ENCODE measurements around the gene GCNA. TPM values are rescaled to one million over a fixed set of nuclear protein-coding genes. Genes with fewer than 3 reads are reported as not detected.

GCNA gene
- total RNA-seq, 1 experiment from 2014 or later = 3.8 TPM

- ChIA-PET CTCF (no interaction called here), POLR2A (no interaction called here)
- intact Hi-C loops (cut with micrococcal nuclease) = no loop called here
- no peak for TF ChIP-seq CTCF (IDR thresholded peaks at IDR 0.05; ENCODE audit: unreplicated experiment)
- Mint-ChIP-seq H3K4me3 (ENCODE audit: unreplicated experiment) (no peak overlapping the region), H3K27ac (ENCODE audit: low read depth, unreplicated experiment) (no peak overlapping the region), H3K4me1 (ENCODE audit: insufficient read depth, unreplicated experiment) (no peaks in the 10 kb centered on the region), H3K27me3 (ENCODE audit: insufficient read depth, unreplicated experiment) (peaks cover 27% of the 10 kb centered on the region), H3K9me3 (ENCODE audit: unreplicated experiment) (no peaks in the 10 kb centered on the region), H3K36me3 (ENCODE audit: insufficient read depth, unreplicated experiment) (no peaks in the 10 kb centered on the region)
- BruUV-seq (replicated peaks) = no TSS peak
- DNase-seq (ENCODE audit: unreplicated experiment) = peak; percentile 12
Measured at GRCh38 chrX:71626576-71626975, 48.3 kb downstream of the GCNA start.

DNA sequence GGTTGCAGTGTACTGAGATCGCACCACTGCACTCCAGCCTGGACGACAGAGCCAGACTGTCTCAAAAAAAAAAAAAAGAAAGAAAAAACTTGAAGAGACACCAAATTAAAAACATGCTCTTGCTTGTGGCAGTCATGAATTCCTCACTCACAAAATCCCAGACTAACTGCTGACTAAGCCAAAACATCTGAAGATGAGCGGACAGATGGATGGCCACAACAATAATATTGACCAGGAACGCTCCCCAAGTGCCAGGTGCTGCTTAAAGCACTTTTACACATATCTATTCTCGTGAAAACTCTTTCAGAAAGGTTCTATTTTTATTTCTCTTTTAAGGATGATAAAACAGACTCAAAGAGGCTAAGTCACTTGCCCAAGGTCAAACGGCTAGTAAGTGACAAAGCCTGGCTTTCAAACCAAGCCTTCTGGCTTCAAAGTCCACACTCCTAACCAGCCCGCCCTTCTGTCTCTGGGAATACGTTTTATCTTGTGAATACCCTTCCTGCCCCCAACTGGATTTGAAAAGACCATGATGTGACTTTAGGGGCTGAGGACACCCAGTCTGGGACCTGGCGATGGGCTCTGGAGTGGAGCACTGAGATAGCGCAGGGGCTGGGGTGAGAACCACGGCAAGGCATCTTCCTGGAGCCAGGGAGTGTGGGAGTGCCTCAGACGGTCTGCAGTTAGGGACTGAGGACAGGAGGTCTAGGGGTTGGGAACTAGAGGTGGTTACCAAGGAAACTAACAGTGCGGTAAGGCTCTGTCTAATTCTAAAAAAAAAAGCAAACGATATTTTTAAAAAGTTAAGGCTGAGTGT, 49.6 kb downstream of the GCNA start:
- H3K36me3 Mint-ChIP-seq (ENCODE audit: insufficient read depth, unreplicated experiment) = no peaks in the 10 kb centered on the region
- H3K27ac Mint-ChIP-seq (ENCODE audit: low read depth, unreplicated experiment) = no peak overlapping the region
- intact Hi-C loops (cut with micrococcal nuclease) = no loop called here
- no peaks in the 10 kb centered on the region for H3K9me3 Mint-ChIP-seq (ENCODE audit: unreplicated experiment)
- no peak for TF ChIP-seq CTCF (IDR thresholded peaks at IDR 0.05; ENCODE audit: unreplicated experiment)
- DNase-seq (ENCODE audit: unreplicated experiment) = no peak
- H3K4me1 Mint-ChIP-seq (ENCODE audit: insufficient read depth, unreplicated experiment) = no peaks in the 10 kb centered on the region
- no peak overlapping the region for H3K4me3 Mint-ChIP-seq (ENCODE audit: unreplicated experiment)
- ChIA-PET POLR2A (no interaction called here), CTCF (no interaction called here)
- no TSS peak for BruUV-seq (replicated peaks)
- peaks cover 37% of the 10 kb centered on the region for H3K27me3 Mint-ChIP-seq (ENCODE audit: insufficient read depth, unreplicated experiment)

GRCh38 chrX:71629467-71629866, 51.2 kb downstream of the GCNA start:
- intact Hi-C loops (cut with micrococcal nuclease) = no loop called here

More at GRCh38 chrX:71629467-71629866, 51.2 kb downstream of the GCNA start:
- Mint-ChIP-seq H3K27me3 (ENCODE audit: insufficient read depth, unreplicated experiment) (peaks cover 45% of the 10 kb centered on the region), H3K27ac (ENCODE audit: low read depth, unreplicated experiment) (no peak overlapping the region), H3K4me1 (ENCODE audit: insufficient read depth, unreplicated experiment) (no peaks in the 10 kb centered on the region), H3K4me3 (ENCODE audit: unreplicated experiment) (no peak overlapping the region), H3K9me3 (ENCODE audit: unreplicated experiment) (no peaks in the 10 kb centered on the region), H3K36me3 (ENCODE audit: insufficient read depth, unreplicated experiment) (no peaks in the 10 kb centered on the region)
- no peak for TF ChIP-seq CTCF (IDR thresholded peaks at IDR 0.05; ENCODE audit: unreplicated experiment)
- ChIA-PET CTCF (no interaction called here), POLR2A (no interaction called here)
- no TSS peak for BruUV-seq (replicated peaks)
- no peak for DNase-seq (ENCODE audit: unreplicated experiment)

Measured in MCF 10A (cell line).